ENCODE data around the gene DEPDC4.

GRCh38 chr12:100197486-100197885 lies 69.4 kb downstream of the DEPDC4 start:
- TF ChIP-seq EZH2 (IDR thresholded peaks at IDR 0.05; ENCODE audit: insufficient read depth, poor library complexity, severe bottlenecking) (no peak), EZH2phosphoT487 (IDR thresholded peaks at IDR 0.05; ENCODE audit: insufficient read depth, low read depth) (no peak)

Data from GM23248 (cell line).